ENCODE measurements around the gene RPTOR.

Gene RPTOR

GRCh38 chr17:80666867-80667266 lies 122.2 kb downstream of the RPTOR start:
- no peak for DNase-seq (ENCODE audit: low spot score)

- no peak for DNase-seq (ENCODE audit: low spot score)
These were observed 123.0 kb downstream of the RPTOR start for GRCh38 chr17:80667462-80668277.

GRCh38 chr17:80668375-80669148 lies 123.9 kb downstream of the RPTOR start:
- DNase-seq (ENCODE audit: low spot score) = no peak

GRCh38 chr17:80671039-80671824 lies 126.6 kb downstream of the RPTOR start:
- no peak for DNase-seq (ENCODE audit: low spot score)

GRCh38 chr17:80671825-80672110 lies 127.1 kb downstream of the RPTOR start:
- DNase-seq (ENCODE audit: low spot score) = no peak

- no peak for DNase-seq (ENCODE audit: low spot score)
These were observed 128.7 kb downstream of the RPTOR start for GRCh38 chr17:80673152-80673920.

- no peak for DNase-seq (ENCODE audit: low spot score)
These were observed 130.9 kb downstream of the RPTOR start for GRCh38 chr17:80675438-80676095.

GRCh38 chr17:80676096-80676466 lies 131.4 kb downstream of the RPTOR start:
- DNase-seq (ENCODE audit: low spot score) = no peak

GRCh38 chr17:80676564-80676963 lies 131.9 kb downstream of the RPTOR start:
- DNase-seq (ENCODE audit: low spot score) = no peak

GRCh38 chr17:80677214-80677756 lies 132.6 kb downstream of the RPTOR start:
- DNase-seq (ENCODE audit: low spot score) = no peak

GRCh38 chr17:80679816-80680215 lies 135.2 kb downstream of the RPTOR start:
- no peak for DNase-seq (ENCODE audit: low spot score)

- DNase-seq (ENCODE audit: low spot score) = no peak
These were observed 136.6 kb downstream of the RPTOR start for GRCh38 chr17:80681215-80681614.

- no peak for DNase-seq (ENCODE audit: low spot score)
These were observed 137.7 kb downstream of the RPTOR start for GRCh38 chr17:80682372-80682771.

- DNase-seq (ENCODE audit: low spot score) = no peak
These were observed 139.0 kb downstream of the RPTOR start for GRCh38 chr17:80683625-80684104.

GRCh38 chr17:80687839-80688238 lies 143.2 kb downstream of the RPTOR start:
- DNase-seq (ENCODE audit: low spot score) = no peak

GRCh38 chr17:80689129-80689619 lies 144.5 kb downstream of the RPTOR start:
- DNase-seq (ENCODE audit: low spot score) = no peak

GRCh38 chr17:80691784-80692183 lies 147.1 kb downstream of the RPTOR start:
- DNase-seq (ENCODE audit: low spot score) = no peak

- no peak for DNase-seq (ENCODE audit: low spot score)
These were observed 148.4 kb downstream of the RPTOR start for GRCh38 chr17:80692931-80693467.

- no peak for DNase-seq (ENCODE audit: low spot score)
These were observed 148.9 kb downstream of the RPTOR start for GRCh38 chr17:80693511-80693910.
